ENCODE data around the gene BMP4. TPM values are rescaled to one million over a fixed set of nuclear protein-coding genes. Genes with fewer than 3 reads are reported as not detected.

The BMP4 gene
- total and polyA plus RNA-seq, 2 of the 13 experiments (the other 11 are each of a cell fraction or from before 2014, with no cell fraction given) = 56.4 to 169 TPM

DNA sequence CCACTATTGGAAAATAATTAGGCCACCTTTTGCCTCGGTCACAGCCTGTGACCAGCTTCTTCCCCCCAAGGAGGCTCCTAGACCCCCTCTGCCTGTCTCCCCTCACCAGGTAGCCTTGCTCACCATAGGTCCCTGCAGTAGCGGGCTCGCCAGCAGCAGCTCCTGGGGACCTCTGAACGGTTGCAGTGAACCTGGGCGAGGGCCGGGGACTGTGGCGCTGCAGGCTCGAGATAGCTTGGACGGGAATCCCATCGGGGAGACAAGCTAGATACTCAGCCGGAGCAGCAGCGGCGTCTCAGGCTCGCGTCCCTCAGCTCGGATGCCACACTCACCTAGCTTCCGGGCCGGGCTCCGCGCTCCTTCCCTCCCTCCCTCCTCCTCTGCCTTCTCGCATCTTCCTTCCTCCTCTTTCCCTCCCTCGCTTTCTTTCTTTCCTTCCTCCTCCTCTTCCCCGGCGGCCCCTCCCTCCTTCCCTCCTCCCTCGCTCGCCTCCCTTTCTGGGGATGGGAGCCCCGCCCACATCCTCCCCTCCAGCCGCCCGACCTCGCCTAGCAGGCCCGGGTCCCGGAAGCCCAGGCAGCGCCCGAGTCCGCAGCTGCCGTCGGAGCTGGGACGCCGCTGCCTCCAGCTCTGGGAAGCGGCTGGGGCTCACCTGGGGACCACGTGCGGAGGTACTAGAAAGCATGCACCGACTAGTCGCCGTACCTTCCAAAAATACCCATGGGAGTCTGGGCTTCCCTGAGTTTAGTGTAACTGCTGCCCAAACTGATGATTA lies at the start of gene BMP4 (continued):
- TF ChIP-seq ZSCAN31 (CRISPR knock-in tag; IDR thresholded peaks at IDR 0.05; ENCODE audit: low read depth) (peak; percentile 87), CREM (IDR thresholded peaks at IDR 0.05) (0 out of 2 replicates have a peak, but pooled peaks have one; percentile 21), CREM (CRISPR knock-in tag; IDR thresholded peaks at IDR 0.05) (no peak), MTF2 (CRISPR knock-in tag; IDR thresholded peaks at IDR 0.05; ENCODE audit: borderline replicate concordance) (no peak), AFF4 (CRISPR knock-in tag; IDR thresholded peaks at IDR 0.05) (peak; percentile 98), ZNF44 (CRISPR knock-in tag; IDR thresholded peaks at IDR 0.05) (no peak), ZNF749 (CRISPR knock-in tag; IDR thresholded peaks at IDR 0.05; ENCODE audit: borderline replicate concordance) (peak; percentile 92), PRDM10 (CRISPR knock-in tag; IDR thresholded peaks at IDR 0.05; ENCODE audit: low read depth) (no peak), BRD4 (CRISPR knock-in tag; IDR thresholded peaks at IDR 0.05) (peak; percentile 79; the same call in 1 of the 2 replicates), ZNF839 (CRISPR knock-in tag; IDR thresholded peaks at IDR 0.05; ENCODE audit: borderline replicate concordance) (no peak), MEIS2 (CRISPR knock-in tag; IDR thresholded peaks at IDR 0.05) (peak; percentile 65; the same call in 1 of the 2 replicates), FOXP4 (CRISPR knock-in tag; IDR thresholded peaks at IDR 0.05) (peak; percentile 37)
- TF ChIP-seq, protein P1, sequence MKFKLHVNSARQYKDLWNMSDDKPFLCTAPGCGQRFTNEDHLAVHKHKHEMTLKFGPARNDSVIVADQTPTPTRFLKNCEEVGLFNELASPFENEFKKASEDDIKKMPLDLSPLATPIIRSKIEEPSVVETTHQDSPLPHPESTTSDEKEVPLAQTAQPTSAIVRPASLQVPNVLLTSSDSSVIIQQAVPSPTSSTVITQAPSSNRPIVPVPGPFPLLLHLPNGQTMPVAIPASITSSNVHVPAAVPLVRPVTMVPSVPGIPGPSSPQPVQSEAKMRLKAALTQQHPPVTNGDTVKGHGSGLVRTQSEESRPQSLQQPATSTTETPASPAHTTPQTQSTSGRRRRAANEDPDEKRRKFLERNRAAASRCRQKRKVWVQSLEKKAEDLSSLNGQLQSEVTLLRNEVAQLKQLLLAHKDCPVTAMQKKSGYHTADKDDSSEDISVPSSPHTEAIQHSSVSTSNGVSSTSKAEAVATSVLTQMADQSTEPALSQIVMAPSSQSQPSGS (CRISPR knock-in tag; IDR thresholded peaks at IDR 0.05) = no peak
- TF ChIP-seq, protein P2, sequence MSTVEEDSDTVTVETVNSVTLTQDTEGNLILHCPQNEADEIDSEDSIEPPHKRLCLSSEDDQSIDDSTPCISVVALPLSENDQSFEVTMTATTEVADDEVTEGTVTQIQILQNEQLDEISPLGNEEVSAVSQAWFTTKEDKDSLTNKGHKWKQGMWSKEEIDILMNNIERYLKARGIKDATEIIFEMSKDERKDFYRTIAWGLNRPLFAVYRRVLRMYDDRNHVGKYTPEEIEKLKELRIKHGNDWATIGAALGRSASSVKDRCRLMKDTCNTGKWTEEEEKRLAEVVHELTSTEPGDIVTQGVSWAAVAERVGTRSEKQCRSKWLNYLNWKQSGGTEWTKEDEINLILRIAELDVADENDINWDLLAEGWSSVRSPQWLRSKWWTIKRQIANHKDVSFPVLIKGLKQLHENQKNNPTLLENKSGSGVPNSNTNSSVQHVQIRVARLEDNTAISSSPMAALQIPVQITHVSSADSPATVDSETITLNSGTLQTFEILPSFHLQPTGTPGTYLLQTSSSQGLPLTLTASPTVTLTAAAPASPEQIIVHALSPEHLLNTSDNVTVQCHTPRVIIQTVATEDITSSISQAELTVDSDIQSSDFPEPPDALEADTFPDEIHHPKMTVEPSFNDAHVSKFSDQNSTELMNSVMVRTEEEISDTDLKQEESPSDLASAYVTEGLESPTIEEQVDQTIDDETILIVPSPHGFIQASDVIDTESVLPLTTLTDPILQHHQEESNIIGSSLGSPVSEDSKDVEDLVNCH (CRISPR knock-in tag; IDR thresholded peaks at IDR 0.05) = no peak

Measured in HepG2 (cell line).